LoVo (cell line): ENCODE results near the gene ANKRD62.

Source experiments
- DNase-seq: peaks from one replicate; pipeline ENCODE4 v3.0.0-alpha.2; 2016; ENCODE audit warnings: low spot score

The ANKRD62 gene

GRCh38 chr18:12093520-12094257 lies at the start of gene ANKRD62:
Gene ANKRD62, plus strand, starts transcription at chr18:12093843. Its CDS starts 175 bp downstream, at chr18:12094018.
- DNase-seq: no peak

DNA sequence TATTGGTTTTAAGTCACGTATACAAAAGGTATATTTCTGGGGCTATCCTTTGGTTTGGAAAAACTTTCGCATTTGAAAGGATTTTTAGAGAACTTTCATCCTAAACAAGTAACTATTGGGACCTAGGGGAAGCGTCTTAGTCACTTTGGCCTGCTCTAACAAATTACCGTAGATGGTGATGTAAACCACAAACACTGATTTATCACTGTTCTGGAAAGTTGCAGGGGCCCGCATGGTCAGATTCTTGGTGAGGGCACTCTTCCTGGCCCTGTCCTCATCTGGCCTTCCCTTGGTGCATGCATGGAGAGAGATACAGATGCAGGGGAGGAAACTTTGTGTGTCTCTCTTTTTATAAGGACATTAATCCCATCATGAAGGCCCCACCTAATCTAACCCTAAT lies 49.1 kb upstream of the ANKRD62 start:
- DNase-seq: no peak

- DNase-seq: no peak
Observed at GRCh38 chr18:12046046-12046750, 47.4 kb upstream of the ANKRD62 start.

- DNase-seq: no peak
Observed at GRCh38 chr18:12046751-12047335, 46.8 kb upstream of the ANKRD62 start.

DNA sequence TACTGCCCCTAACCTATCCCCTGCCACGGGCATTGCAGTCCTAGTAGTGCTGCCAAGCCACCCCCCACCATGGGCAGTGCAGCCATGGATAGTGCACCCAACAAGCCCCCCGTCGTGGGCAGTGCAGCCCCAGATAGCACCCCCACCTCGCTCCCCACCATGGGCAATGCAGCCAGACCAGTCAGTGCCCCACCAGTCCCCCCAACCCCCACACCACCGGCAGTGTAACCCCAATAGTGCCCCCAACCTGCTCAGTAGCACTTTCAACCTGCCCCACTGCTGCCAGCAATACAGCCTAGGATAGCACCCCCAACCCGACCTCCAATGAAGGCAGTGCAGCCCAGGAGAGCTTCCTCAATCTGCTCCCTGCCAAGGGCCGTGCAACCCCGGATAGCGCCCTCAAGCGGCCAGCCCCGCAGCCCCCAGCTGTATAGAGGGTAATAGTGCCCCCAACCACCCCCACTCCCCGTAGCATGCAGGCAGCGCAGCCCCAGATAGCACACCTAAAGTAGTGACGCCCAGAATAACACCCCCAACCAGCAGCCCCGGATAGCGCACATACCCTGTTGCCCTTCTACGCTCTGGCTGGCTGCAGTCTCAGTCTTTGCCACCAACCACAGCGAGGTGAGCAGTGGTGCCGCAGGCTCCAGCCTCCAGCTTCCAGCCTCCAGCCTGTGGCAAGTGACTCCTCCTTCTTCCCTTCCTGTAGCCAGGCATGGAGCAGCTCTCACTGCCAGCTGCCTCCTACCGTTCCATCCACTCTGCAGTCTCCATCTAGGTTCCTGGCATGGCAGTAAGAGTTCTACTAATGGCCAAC lies 45.4 kb upstream of the ANKRD62 start:
- DNase-seq: no peak

DNA sequence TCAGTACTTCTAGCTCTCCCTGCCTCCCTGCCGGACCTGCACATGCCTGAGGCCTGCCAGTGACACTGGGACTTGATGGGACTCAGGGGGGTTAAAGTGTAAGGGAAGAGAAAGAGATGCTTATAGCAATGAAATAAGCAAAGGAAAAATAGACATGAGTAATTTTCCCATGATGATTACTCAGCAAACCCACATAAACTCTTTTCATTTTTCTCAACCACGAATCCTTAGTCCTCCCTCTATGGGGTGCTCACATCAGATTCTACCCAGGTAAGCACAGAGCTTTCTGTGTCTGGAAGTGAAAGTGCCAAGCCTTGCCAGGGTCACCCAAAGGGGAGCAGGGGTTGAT lies 44.8 kb upstream of the ANKRD62 start:
- no peak for DNase-seq

DNA sequence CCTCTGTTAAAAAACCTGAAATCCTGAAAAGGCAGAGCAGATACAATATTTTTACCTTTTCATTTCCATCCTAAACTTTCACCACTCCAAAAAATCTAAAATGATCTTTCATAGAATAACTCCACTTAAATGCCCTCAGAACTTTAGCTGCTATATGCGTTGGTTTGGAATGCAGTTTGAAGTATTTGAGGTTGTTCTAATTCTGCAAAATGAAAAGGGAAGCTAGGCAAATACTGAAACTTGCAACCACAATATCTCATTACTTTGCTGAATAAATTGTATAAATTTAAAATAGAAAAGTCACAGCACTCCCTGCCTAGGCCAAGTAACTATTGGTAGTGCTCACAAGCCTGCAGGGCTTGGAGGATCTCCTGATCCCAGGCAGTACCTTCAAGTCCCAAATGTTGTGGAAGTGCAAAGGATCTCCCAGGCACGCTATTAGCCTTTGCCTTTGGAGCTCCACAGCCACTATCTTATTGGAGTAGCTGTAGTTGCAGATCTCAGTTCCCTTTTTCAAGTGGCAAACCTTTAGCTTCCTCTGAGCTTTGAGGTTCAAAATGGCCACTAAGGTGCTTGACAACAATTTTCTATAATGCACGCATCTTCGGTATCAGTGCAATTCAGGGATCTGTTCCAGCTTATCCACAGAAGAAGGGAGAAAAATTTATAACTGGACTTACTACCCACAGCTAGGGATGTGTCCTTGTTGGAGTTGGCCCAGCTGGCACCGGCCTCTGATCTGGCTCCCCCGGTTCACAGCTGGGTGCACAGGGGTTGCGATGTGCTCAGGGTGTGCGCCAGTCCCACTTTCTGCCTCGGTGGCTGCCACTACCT lies 43.4 kb upstream of the ANKRD62 start:
- no peak for DNase-seq

DNA sequence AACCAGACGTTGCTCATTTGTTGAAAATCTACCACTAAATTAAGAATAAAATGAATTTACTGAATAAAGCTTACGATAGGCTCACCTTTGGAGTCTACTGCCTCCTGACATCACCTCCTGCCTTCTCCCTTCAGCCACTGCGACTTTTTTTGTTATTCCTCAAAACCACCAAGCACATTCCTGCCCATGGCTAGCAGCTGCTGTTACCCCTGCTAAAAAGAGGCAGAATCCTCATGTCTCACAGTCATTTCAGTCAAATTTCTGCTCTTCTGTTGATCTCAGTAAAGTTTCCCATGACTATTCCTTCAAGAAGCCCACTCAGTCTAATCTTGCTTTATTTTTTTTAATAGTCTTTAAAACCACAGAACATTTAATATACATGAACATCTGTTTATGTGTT lies 40.8 kb upstream of the ANKRD62 start:
- no peak for DNase-seq

DNA sequence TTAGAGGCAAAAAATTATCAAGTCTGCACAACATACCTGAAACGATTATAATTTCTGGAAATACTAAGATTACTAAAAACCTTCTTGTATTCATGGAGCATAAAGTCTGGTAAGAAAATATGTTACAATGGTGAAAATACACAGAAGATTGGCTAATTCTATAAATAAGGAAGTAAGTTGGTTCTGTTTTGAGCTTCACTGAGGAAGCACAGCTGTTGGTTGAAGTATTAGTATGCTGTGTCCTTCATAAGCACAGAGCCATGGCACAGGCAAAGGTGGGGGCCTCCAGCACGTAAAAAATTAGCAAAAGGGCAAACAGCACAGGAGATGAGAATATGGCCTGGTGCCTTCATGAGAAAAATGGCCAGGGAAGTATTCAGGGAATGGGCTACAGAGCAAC lies 40.4 kb upstream of the ANKRD62 start:
- no peak for DNase-seq

GRCh38 chr18:12056034-12056883 lies 37.4 kb upstream of the ANKRD62 start:
- no peak for DNase-seq

GRCh38 chr18:12056884-12057402 lies 36.7 kb upstream of the ANKRD62 start:
- DNase-seq: no peak

DNA sequence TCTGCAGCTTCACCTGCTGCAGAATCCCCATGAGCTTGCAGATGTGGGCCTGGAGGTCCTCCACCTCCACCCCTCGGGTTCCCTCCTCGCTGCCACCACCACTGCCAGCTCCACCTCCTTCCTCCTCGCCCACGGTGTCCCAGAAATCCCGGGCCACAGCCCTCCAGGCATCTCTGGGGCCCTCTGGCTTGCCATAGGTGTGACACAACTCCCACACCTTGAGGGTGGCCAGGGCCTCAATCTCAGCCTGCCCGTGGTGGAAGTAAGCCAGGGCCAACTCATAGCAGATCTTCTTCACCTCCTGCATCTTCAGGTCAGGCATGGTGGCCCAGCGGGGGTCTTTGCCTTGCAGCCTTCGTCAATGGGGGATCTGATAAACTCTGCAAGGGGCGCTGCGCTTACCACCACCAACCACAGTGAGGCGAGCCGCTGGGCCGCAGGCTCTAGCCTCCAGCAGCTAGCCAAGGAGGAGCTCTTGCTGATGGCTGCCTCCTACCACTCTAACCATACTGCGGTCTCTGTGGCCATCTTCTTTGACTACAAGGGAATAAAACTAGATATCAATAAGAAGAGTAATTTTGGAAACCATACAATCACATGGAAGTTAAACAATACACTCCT lies 36.1 kb upstream of the ANKRD62 start:
- no peak for DNase-seq

DNA sequence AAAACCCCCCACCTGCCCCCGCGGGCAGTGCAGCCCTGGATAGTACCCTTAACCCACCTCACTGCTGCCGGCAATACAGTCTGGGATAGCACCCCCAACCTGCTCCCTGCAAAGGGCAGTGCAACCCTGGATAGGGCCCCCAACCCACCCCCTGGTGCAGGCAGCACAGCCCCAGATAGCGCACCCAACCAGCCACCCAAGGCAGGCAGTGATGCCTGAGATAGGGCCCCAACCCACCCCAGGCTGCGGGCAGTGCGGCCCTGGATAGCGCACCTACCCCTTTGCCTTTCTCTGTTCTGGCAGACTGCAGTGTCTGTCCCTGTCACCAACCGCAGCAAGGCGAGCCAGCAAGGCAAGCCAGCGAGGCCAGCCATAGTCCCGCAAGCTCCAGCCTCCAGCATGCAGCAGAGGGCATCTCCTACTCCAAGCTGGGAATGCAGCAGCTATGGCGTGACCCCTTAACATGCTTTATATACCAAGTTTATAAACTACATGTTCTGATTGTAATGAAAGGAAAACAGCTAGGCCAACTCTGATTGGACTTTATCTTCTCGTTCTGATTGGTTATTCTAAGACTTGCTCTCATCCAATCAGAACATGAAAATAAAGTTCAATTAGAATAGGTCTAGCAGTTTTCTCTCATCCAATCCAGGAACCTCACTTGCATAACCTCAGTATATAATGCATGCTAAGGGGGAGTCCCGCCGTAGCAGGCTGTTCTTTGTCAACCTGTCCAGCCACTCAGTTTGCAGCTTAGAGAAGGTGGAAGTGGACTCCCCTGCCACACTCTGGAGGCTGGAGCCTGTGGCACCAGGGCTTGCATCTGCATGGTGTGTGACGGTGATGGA lies 34.1 kb upstream of the ANKRD62 start:
- no peak for DNase-seq

DNA sequence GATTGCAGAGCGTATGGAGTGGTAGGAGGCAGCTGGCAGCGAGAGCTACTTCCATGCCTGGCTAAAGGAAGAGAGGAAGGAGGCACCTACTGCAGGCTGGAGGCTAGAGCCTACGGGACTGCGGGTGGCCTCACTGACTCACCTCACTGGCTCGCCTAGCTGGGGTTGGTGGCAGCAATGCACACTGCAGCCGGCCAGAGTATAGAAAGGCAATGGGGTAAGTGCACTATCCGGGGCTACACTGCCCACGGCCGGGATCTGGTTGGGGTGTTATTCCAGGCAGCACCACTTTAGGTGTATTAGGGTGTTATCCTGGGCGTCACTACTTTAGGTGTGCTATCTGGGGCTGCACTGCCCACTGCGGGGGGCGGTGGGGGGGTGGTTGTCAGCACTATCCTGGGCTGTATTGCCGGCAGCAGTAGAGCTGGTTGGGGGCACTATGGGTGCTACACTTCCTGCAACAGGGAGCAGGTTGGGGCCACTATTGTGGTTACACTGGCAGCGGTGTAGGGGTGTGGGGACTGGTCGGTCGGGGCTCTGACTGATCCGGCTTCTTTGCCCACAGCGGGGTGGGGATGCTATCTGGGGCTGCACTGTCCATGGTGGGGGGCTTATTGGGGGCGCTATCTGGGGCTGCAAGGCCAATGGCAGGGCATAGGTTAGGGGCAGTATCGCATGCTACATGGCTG lies 33.3 kb upstream of the ANKRD62 start:
- DNase-seq: peak; percentile 25

GRCh38 chr18:12061685-12062084 lies 32.0 kb upstream of the ANKRD62 start:
- DNase-seq: no peak

DNA sequence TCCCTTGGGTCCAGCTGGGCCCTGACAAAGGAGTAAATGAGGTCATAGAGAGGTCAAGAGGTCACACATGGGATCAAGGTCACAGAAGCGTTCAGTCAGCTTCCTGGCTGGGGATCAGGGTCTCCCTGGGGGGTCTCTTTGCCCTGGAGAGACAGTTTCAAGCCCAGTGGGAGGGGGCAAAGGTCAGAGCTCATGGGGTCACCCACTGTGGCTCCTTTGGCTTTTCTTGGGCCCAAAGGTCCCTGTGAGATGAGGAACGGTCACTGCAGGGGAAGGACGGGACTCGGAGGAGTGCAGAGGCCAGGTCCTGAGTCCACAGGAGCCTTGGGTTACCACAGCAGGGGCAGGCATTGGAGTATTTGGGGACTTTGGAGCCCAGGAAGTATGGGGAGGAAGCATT lies 30.7 kb upstream of the ANKRD62 start:
- no peak for DNase-seq

DNA sequence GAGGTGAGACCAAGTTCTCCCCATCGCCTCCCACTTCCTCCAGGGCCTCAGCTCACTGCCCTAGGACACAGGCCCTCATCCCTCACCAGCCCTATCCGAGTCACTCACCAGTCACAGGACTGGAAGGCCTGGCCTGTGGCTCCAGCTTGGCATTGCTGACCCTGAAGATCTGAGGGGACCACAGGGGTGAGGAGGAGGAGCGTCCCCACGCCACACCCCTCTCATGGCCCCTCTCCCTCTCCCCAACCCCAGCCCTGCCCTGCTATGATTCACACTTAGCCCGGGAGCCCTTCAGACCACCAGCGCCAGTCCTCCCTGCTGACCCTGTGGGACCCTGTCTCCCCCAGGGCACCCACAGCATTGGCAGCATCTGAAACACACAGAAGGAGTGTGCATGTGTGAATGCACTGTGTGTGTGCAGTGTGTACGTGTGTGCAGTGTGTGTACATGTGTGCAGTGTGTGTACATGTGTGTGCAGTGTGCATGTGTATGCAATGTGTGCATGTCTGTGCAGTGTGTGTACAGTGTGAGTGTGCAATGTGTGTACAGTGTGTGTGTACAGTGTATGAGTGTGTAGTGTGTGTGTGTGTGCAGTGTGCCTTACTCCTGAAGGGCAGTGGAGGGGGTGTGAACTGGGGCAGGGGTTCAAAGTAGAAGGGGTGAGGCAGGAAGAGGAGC lies 29.4 kb upstream of the ANKRD62 start:
- DNase-seq: no peak

- DNase-seq: no peak
Observed at GRCh38 chr18:12065397-12065796, 28.2 kb upstream of the ANKRD62 start.
